AG04450 (cell line): Measurements from ENCODE around the gene TRIM37. TPM values are rescaled to one million over a fixed set of nuclear protein-coding genes. Genes with fewer than 3 reads are reported as not detected.

Source experiments
- CTCF ChIA-PET: fragments of 300-600, 350-600 bp; formaldehyde crosslinking; extraction: SDS; loops from one replicate; lab custom pipeline; 2022; ENCODE audit warnings: antibody characterized with exemption, inconsistent platforms; lab: Charles Lee
- POLR2A ChIA-PET: fragments of 350-600 bp; formaldehyde crosslinking; extraction: SDS; loops from one replicate; lab custom pipeline; 2021; ENCODE audit warnings: antibody characterized with exemption, inconsistent platforms; lab: Yijun Ruan, JAX
- DNase-seq: peaks from one replicate; pipeline ENCODE4 v3.0.0-alpha.2; 2011; ENCODE audit warnings: low read depth, low spot score
- H3K27ac ChIP-seq: one replicate; pipeline ENCODE4 v1.5.1; 2012; ENCODE audit warnings: low read depth, low read length, control low read depth
- H3K27me3 ChIP-seq: one replicate; pipeline ENCODE4 v1.6.0; 2012; ENCODE audit warnings: low read length; ENCODE audit not compliant: control insufficient read depth, insufficient read depth
- H3K4me3 ChIP-seq: 2 replicates; pipeline ENCODE4 v1.5.1; 2011; ENCODE audit warnings: mild to moderate bottlenecking, low read depth, low read length, control low read depth
- H3K9me3 ChIP-seq: 2 replicates; pipeline ENCODE4 v1.5.1; 2012; ENCODE audit warnings: low read length; ENCODE audit not compliant: control insufficient read depth, insufficient read depth
- polyA plus RNA-seq: library from polyadenylated mRNA; depleted of rRNA; stranded (reverse); fragments of >200 nt; gene quantifications from 2 replicates; pipeline ENCODE4 v1.2.3, GENCODE V29; 2011
- TF ChIP-seq, protein P1 (sequence below): IDR thresholded peaks from 2 replicates; pipeline ENCODE4 v1.5.1; 2011; ENCODE audit warnings: low read depth, low read length, control low read depth, inconsistent platforms

Gene TRIM37
- polyA plus RNA-seq, 1 experiment, result 34.8 TPM

DNA sequence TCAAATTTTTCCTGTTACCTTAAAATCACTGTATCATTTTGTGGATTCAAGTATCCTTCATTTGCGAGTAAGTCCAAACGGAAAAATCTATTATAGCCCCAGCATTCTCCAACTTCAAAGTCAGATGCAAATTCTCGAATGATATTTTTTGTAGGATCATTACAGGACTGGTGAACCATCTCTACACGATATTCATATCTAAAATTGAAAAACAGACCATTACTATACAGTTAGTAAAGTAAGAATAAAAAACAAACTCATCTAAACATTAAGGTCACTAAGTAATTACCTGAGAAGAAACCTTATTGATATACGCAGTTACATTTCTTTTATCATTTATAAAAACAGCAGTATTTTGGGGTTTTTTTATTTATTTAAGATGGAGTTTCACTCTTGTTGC lies 49.8 kb downstream of the TRIM37 start:
- no peaks in the 10 kb centered on the region for H3K9me3 ChIP-seq
- POLR2A ChIA-PET, result no interaction called here
- TF ChIP-seq, protein P1, sequence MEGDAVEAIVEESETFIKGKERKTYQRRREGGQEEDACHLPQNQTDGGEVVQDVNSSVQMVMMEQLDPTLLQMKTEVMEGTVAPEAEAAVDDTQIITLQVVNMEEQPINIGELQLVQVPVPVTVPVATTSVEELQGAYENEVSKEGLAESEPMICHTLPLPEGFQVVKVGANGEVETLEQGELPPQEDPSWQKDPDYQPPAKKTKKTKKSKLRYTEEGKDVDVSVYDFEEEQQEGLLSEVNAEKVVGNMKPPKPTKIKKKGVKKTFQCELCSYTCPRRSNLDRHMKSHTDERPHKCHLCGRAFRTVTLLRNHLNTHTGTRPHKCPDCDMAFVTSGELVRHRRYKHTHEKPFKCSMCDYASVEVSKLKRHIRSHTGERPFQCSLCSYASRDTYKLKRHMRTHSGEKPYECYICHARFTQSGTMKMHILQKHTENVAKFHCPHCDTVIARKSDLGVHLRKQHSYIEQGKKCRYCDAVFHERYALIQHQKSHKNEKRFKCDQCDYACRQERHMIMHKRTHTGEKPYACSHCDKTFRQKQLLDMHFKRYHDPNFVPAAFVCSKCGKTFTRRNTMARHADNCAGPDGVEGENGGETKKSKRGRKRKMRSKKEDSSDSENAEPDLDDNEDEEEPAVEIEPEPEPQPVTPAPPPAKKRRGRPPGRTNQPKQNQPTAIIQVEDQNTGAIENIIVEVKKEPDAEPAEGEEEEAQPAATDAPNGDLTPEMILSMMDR, result no peak
- no peak overlapping the region for H3K27ac ChIP-seq
- H3K4me3 ChIP-seq, result no peak overlapping the region
- DNase-seq, result no peak
- CTCF ChIA-PET, result no interaction called here
- H3K27me3 ChIP-seq, result no peaks in the 10 kb centered on the region

DNA sequence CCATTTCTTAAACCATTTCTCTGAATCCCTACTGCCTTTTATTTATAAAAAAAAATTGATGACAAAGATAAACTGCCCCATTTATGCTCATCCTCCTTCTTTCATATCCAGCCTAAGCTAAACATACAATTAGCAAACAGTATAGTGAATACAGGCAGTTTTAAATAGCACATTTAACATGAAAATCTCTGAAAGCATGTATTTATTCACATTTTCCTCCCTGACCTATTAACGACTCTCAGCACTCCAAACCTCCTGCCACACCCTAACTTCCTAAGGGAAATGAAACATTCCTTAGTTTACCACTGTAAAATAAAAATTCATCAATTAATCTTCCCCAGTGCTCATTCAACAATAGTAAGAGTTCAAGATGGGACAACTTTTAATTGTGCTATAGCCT lies 56.9 kb downstream of the TRIM37 start:
- Histone ChIP-seq H3K27me3 (no peaks in the 10 kb centered on the region), H3K9me3 (no peaks in the 10 kb centered on the region; the same call in 1 of the 2 replicates), H3K4me3 (no peak overlapping the region), H3K27ac (no peak overlapping the region)
- no peak for DNase-seq
- CTCF ChIA-PET, result no interaction called here
- POLR2A ChIA-PET, result no interaction called here
- TF ChIP-seq, protein P1, result no peak

DNA sequence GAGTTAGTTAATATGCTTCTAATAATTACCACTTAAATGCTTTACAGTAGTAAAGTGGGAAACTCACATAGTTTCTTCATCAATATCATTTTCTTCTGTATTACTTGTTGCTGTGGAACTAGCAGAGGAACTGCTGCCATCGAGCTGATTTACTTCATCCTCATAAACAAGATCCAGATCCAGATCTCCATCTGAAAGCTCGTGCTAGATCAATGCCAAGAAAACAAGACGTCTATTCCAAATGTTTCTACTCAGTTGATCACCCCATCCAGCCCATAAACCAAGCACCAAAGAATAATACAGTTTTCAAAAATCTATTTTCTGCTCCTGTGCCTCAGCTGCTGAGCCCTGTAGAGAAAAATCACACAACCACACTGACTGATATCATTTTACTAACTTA lies 59.1 kb downstream of the TRIM37 start:
- CTCF ChIA-PET, result no interaction called here
- Histone ChIP-seq H3K27ac (no peak overlapping the region), H3K27me3 (no peaks in the 10 kb centered on the region), H3K4me3 (no peak overlapping the region), H3K9me3 (no peaks in the 10 kb centered on the region; the same call in 1 of the 2 replicates)
- no peak for DNase-seq
- POLR2A ChIA-PET, result no interaction called here
- TF ChIP-seq, protein P1, result no peak

DNA sequence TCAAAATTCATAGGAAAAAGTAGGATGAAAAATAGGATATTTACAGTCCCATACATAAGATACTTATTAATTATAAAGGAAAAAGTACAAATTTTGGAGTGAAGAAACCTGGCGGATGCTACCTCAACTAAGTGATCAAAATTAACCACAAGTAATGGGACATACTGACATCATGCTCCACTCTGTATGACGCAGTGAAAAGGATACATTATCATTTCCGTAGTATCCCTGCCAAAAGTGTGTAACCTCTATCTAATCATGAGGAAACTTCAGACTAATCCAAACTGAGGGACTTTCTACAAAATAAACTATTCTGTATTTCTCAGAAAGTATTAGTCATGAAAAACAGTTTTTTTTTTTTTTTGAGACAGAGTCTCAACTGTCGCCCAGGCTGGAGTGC lies 60.5 kb downstream of the TRIM37 start:
- no peaks in the 10 kb centered on the region; the same call in 1 of the 2 replicates for H3K9me3 ChIP-seq
- ChIA-PET CTCF (no interaction called here), POLR2A (interaction anchor here (0.6 kb wide), 1 partner anchor 73 kb away, joined by 3 read pairs; no protein-coding TSS in a partner anchor)
- H3K27ac ChIP-seq, result no peak overlapping the region
- H3K27me3 ChIP-seq, result no peaks in the 10 kb centered on the region
- H3K4me3 ChIP-seq, result no peak overlapping the region
- DNase-seq, result peak; percentile 33
- TF ChIP-seq, protein P1, result no peak

DNA sequence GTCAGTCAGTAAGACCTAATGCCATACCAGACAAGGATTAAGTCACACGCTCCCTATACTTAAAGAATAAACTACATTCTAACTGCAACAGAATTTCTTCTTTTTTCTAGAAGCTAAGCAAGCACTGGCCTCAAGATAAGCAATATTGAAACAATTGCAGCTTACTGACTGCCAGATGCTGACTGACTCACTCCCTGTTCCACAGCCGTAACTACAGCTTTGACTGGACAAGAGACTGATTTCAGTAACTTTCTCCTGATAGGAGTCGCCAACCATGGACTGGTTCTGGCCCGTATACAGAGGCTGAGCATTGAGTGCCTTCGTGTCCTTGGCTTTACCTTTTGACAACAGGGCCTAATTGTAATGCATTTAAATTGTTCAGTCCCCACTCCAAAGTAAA lies 67.9 kb downstream of the TRIM37 start:
- Histone ChIP-seq H3K27me3 (no peaks in the 10 kb centered on the region), H3K9me3 (no peaks in the 10 kb centered on the region), H3K4me3 (no peak overlapping the region), H3K27ac (peak overlapping the region; percentile 0)
- ChIA-PET POLR2A (interaction anchor here (0.6 to 0.7 kb wide), 2 partner anchors 29 to 37 kb away, joined by 4 to 5 read pairs; no protein-coding TSS in a partner anchor), CTCF (interaction anchor here (0.9 to 1.5 kb wide), 2 partner anchors 110 to 520 kb away, joined by 3 to 4 read pairs; no protein-coding TSS in a partner anchor)
- peak; percentile 34 for DNase-seq
- TF ChIP-seq, protein P1, result no peak
